ENCODE data around the gene DMC1.

Gene DMC1

GRCh38 chr22:38612217-38613006, 42.4 kb upstream of the DMC1 start:
- DNase-seq: no peak
- Histone ChIP-seq H3K36me3 (replicated peaks) (no peaks in the 10 kb centered on the region), H3K27ac (no peak overlapping the region), H3K27me3 (replicated peaks) (no peaks in the 10 kb centered on the region), H3K4me3 (ENCODE audit: low read depth, low read length) (no peak overlapping the region)
- TF ChIP-seq CTCF (IDR thresholded peaks at IDR 0.05; ENCODE audit: low read depth, low read length, missing control alignments): no peak
- in situ Hi-C loops (cut with HindIII; ENCODE audit: low pct_ligation_motif_present, low sequenced_read_pairs): no loop called here

- no peaks in the 10 kb centered on the region for H3K27me3 ChIP-seq (replicated peaks)
- no peak for TF ChIP-seq CTCF (IDR thresholded peaks at IDR 0.05; ENCODE audit: low read depth, low read length, missing control alignments)
- in situ Hi-C loops (cut with HindIII; ENCODE audit: low pct_ligation_motif_present, low sequenced_read_pairs): no loop called here
Observed at GRCh38 chr22:38611559-38611958, 41.6 kb upstream of the DMC1 start.

GRCh38 chr22:38610234-38610633, 40.3 kb upstream of the DMC1 start:
- no peak for DNase-seq
- no peak overlapping the region for H3K27ac ChIP-seq
- TF ChIP-seq CTCF (IDR thresholded peaks at IDR 0.05; ENCODE audit: low read depth, low read length, missing control alignments): no peak
- H3K4me3 ChIP-seq (ENCODE audit: low read depth, low read length): no peak overlapping the region
- no peaks in the 10 kb centered on the region for H3K36me3 ChIP-seq (replicated peaks)
- in situ Hi-C loops (cut with HindIII; ENCODE audit: low pct_ligation_motif_present, low sequenced_read_pairs): no loop called here
- H3K27me3 ChIP-seq (replicated peaks): no peaks in the 10 kb centered on the region

More at GRCh38 chr22:38611559-38611958, 41.6 kb upstream of the DMC1 start:
- H3K27ac ChIP-seq: no peak overlapping the region
- no peaks in the 10 kb centered on the region for H3K36me3 ChIP-seq (replicated peaks)
- H3K4me3 ChIP-seq (ENCODE audit: low read depth, low read length): no peak overlapping the region
- DNase-seq: no peak

GRCh38 chr22:38608992-38609750, 39.2 kb upstream of the DMC1 start:
- no peak for TF ChIP-seq CTCF (IDR thresholded peaks at IDR 0.05; ENCODE audit: low read depth, low read length, missing control alignments)
- Histone ChIP-seq H3K27ac (no peak overlapping the region), H3K27me3 (replicated peaks) (no peaks in the 10 kb centered on the region), H3K4me3 (ENCODE audit: low read depth, low read length) (no peak overlapping the region), H3K36me3 (replicated peaks) (no peaks in the 10 kb centered on the region)
- in situ Hi-C loops (cut with HindIII; ENCODE audit: low pct_ligation_motif_present, low sequenced_read_pairs): no loop called here
- no peak for DNase-seq

GRCh38 chr22:38607680-38608079, 37.7 kb upstream of the DMC1 start:
- Histone ChIP-seq H3K27me3 (replicated peaks) (no peaks in the 10 kb centered on the region), H3K27ac (no peak overlapping the region), H3K4me3 (ENCODE audit: low read depth, low read length) (no peak overlapping the region), H3K36me3 (replicated peaks) (no peaks in the 10 kb centered on the region)
- no peak for DNase-seq
- no peak for TF ChIP-seq CTCF (IDR thresholded peaks at IDR 0.05; ENCODE audit: low read depth, low read length, missing control alignments)
- in situ Hi-C loops (cut with HindIII; ENCODE audit: low pct_ligation_motif_present, low sequenced_read_pairs): no loop called here

Data from brain microvascular endothelial cell (primary cell).